A549 (cell line): ENCODE data around the gene BRAT1.

Experiments
- CTCF ChIP-seq: fragments of >200 bp; sonication (Bioruptor Twin); formaldehyde crosslinking; IDR thresholded peaks from 3 replicates; pipeline ENCODE4 v1.5.1; 2016
- EP300 ChIP-seq, 2 experiments: fragments of >200 bp; sonication (Bioruptor Twin); formaldehyde crosslinking; IDR thresholded peaks; 2 replicates in 1 of 2; 3 replicates in 1 of 2; pipeline ENCODE4 v1.6.1; 2016 to 2017
- SMC3 ChIP-seq: fragments of >200 bp; sonication (Bioruptor Twin); formaldehyde crosslinking; IDR thresholded peaks from 3 replicates; pipeline ENCODE4 v1.6.1; 2018; ENCODE audit warnings: inconsistent platforms

DNA sequence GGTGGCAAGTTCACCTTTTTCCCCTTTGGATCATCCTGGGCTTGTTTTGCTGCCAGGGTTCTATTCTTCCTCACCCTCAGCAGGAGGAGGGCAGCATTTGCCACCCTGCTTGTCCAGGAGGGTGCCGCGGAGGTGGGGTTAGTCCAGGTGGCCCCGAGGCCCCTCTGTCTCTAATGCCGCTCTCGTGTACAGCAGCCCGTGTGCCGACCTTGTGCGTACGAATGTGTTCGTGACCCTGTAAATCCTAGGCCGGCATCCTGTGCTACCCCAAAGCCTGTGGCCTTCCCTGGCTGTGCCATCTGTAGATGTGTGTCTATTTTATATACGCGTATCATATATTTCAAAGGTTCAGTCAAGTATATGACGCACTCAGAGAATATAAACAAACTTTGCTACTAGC lies 14.1 kb upstream of the BRAT1 start:
- TF ChIP-seq EP300 (IDR thresholded peaks at IDR 0.05) (no peak), CTCF (no peak), SMC3 (no peak)
